Mucosa of stomach (tissue), 1 donor: ENCODE measurements around the gene KRTAP9-9.
"Not testable (repeated sequence)": the region's sequence is repeated elsewhere in the genome, so short reads cannot be mapped to it uniquely, and the experiment has no call there.

ENCODE experiments used
- H3K27me3 ChIP-seq: one replicate; pipeline ENCODE4 v1.7.0; 2013; ENCODE audit warnings: mild to moderate bottlenecking, low read length; ENCODE audit not compliant: control insufficient read depth, insufficient read depth
- H3K36me3 ChIP-seq: one replicate; pipeline ENCODE4 v1.7.0; 2013; ENCODE audit warnings: low read length; ENCODE audit not compliant: control insufficient read depth, insufficient read depth
- H3K4me1 ChIP-seq: one replicate; pipeline ENCODE4 v1.7.0; 2013; ENCODE audit warnings: mild to moderate bottlenecking, low read length; ENCODE audit not compliant: control insufficient read depth, insufficient read depth
- H3K4me3 ChIP-seq: one replicate; pipeline ENCODE4 v1.7.0; 2013; ENCODE audit warnings: low read length
- H3K9ac ChIP-seq: one replicate; pipeline ENCODE4 v1.7.0; 2013; ENCODE audit warnings: mild to moderate bottlenecking, low read length, moderate library complexity
- H3K9me3 ChIP-seq: one replicate; pipeline ENCODE4 v1.7.0; 2013; ENCODE audit warnings: mild to moderate bottlenecking, low read length, moderate library complexity; ENCODE audit not compliant: control insufficient read depth
- donor health status: Pancreatic carcinoma.

The KRTAP9-9 gene

GRCh38 chr17:41271858-41272257 is 16.7 kb downstream of the KRTAP9-9 start:
- Histone ChIP-seq H3K4me1 (no peaks in the 10 kb centered on the region), H3K36me3 (no peaks in the 10 kb centered on the region), H3K27me3 (peaks cover 7% of the 10 kb centered on the region)

GRCh38 chr17:41275648-41276190 is 20.5 kb downstream of the KRTAP9-9 start, which contains the start of gene KRTAP9-7:
KRTAP9-7 (plus strand) TSS chr17:41275698; CDS start chr17:41275698, 0 bp downstream.
- H3K9me3 ChIP-seq, H3K36me3 ChIP-seq, H3K4me3 ChIP-seq, H3K4me1 ChIP-seq, H3K9ac ChIP-seq, H3K27me3 ChIP-seq: not testable (repeated sequence)

More at GRCh38 chr17:41271858-41272257, 16.7 kb downstream of the KRTAP9-9 start:
- no peaks in the 10 kb centered on the region for H3K9me3 ChIP-seq
- no peak overlapping the region for H3K9ac ChIP-seq
- H3K4me3 ChIP-seq: no peak overlapping the region

GRCh38 chr17:41278176-41278955 is 23.2 kb downstream of the KRTAP9-9 start:
- H3K4me1 ChIP-seq: no peaks in the 10 kb centered on the region
- no peak overlapping the region for H3K9ac ChIP-seq
- H3K9me3 ChIP-seq: no peaks in the 10 kb centered on the region
- peaks cover 7% of the 10 kb centered on the region for H3K27me3 ChIP-seq
- no peak overlapping the region for H3K4me3 ChIP-seq
- H3K36me3 ChIP-seq: no peaks in the 10 kb centered on the region

- Histone ChIP-seq H3K9ac (no peak overlapping the region), H3K4me3 (no peak overlapping the region), H3K27me3 (no peaks in the 10 kb centered on the region)
Measured at GRCh38 chr17:41284043-41284442, 28.9 kb downstream of the KRTAP9-9 start.

GRCh38 chr17:41284546-41284945 is 29.4 kb downstream of the KRTAP9-9 start:
- H3K9ac ChIP-seq: no peak overlapping the region
- H3K9me3 ChIP-seq: no peaks in the 10 kb centered on the region
- H3K27me3 ChIP-seq: no peaks in the 10 kb centered on the region
- H3K36me3 ChIP-seq: no peaks in the 10 kb centered on the region
- no peaks in the 10 kb centered on the region for H3K4me1 ChIP-seq
- H3K4me3 ChIP-seq: no peak overlapping the region

More at GRCh38 chr17:41284043-41284442, 28.9 kb downstream of the KRTAP9-9 start:
- Histone ChIP-seq H3K9me3 (no peaks in the 10 kb centered on the region), H3K4me1 (no peaks in the 10 kb centered on the region), H3K36me3 (no peaks in the 10 kb centered on the region)

GRCh38 chr17:41287050-41287449 is 31.9 kb downstream of the KRTAP9-9 start:
- H3K4me3 ChIP-seq: no peak overlapping the region
- H3K9ac ChIP-seq: no peak overlapping the region
- no peaks in the 10 kb centered on the region for H3K4me1 ChIP-seq
- no peaks in the 10 kb centered on the region for H3K27me3 ChIP-seq
- no peaks in the 10 kb centered on the region for H3K36me3 ChIP-seq
- no peaks in the 10 kb centered on the region for H3K9me3 ChIP-seq

GRCh38 chr17:41294016-41294415 is 38.8 kb downstream of the KRTAP9-9 start:
- H3K36me3 ChIP-seq: no peaks in the 10 kb centered on the region
- H3K27me3 ChIP-seq: no peaks in the 10 kb centered on the region
- no peak overlapping the region for H3K9ac ChIP-seq
- H3K9me3 ChIP-seq: no peaks in the 10 kb centered on the region
- H3K4me1 ChIP-seq: no peaks in the 10 kb centered on the region
- H3K4me3 ChIP-seq: no peak overlapping the region

GRCh38 chr17:41296846-41297245 is 41.7 kb downstream of the KRTAP9-9 start:
- no peaks in the 10 kb centered on the region for H3K36me3 ChIP-seq
- H3K27me3 ChIP-seq: no peaks in the 10 kb centered on the region
- no peaks in the 10 kb centered on the region for H3K9me3 ChIP-seq
- H3K9ac ChIP-seq: no peak overlapping the region
- H3K4me1 ChIP-seq: no peaks in the 10 kb centered on the region
- no peak overlapping the region for H3K4me3 ChIP-seq

- H3K9me3 ChIP-seq: no peaks in the 10 kb centered on the region
- no peaks in the 10 kb centered on the region for H3K36me3 ChIP-seq
- H3K27me3 ChIP-seq: no peaks in the 10 kb centered on the region
- no peak overlapping the region for H3K4me3 ChIP-seq
- H3K9ac ChIP-seq: no peak overlapping the region
- no peaks in the 10 kb centered on the region for H3K4me1 ChIP-seq
Measured at GRCh38 chr17:41298458-41299135, 43.4 kb downstream of the KRTAP9-9 start.

GRCh38 chr17:41301204-41301790 is 46.1 kb downstream of the KRTAP9-9 start:
- Histone ChIP-seq H3K36me3 (no peaks in the 10 kb centered on the region), H3K9ac (no peak overlapping the region), H3K9me3 (no peaks in the 10 kb centered on the region), H3K27me3 (no peaks in the 10 kb centered on the region), H3K4me3 (no peak overlapping the region), H3K4me1 (no peaks in the 10 kb centered on the region)

- no peaks in the 10 kb centered on the region for H3K4me1 ChIP-seq
- no peaks in the 10 kb centered on the region for H3K9me3 ChIP-seq
- H3K36me3 ChIP-seq: no peaks in the 10 kb centered on the region
- H3K4me3 ChIP-seq: no peak within 1 kb of the TSS
- no peaks in the 10 kb centered on the region for H3K27me3 ChIP-seq
- H3K9ac ChIP-seq: no peak within 1 kb of the TSS
Measured at GRCh38 chr17:41301916-41302901, 47.0 kb downstream of the KRTAP9-9 start, which contains the start of gene KRTAP29-1. KRTAP29-1 (minus strand) TSS chr17:41302851; CDS start chr17:41302851, 0 bp downstream.
